ENCODE results near the gene CHCHD10.
A peak's percentile ranks its signal among the peaks of the same experiment; 100 is the strongest.

CHCHD10 gene

GRCh38 chr22:23767673-23768548 lies at the start of gene CHCHD10:
Gene CHCHD10, minus strand, starts transcription at chr22:23767972. Its CDS starts 98 bp downstream, at chr22:23767874.
- H3K4me3 Mint-ChIP-seq: peak within 1 kb of the TSS; percentile 87
- H3K27me3 Mint-ChIP-seq: no peaks in the 10 kb centered on the region
- no peaks in the 10 kb centered on the region for H3K36me3 Mint-ChIP-seq
- no peaks in the 10 kb centered on the region for H3K9me3 Mint-ChIP-seq (ENCODE audit: low read depth)
- H3K4me1 Mint-ChIP-seq (ENCODE audit: low read depth): peaks cover 47% of the 10 kb centered on the region
- peak within 1 kb of the TSS; percentile 70 for H3K27ac Mint-ChIP-seq

- H3K4me3 Mint-ChIP-seq: no peak overlapping the region
- no peaks in the 10 kb centered on the region for H3K27me3 Mint-ChIP-seq
- peaks cover 3% of the 10 kb centered on the region for H3K36me3 Mint-ChIP-seq
- no peak overlapping the region for H3K27ac Mint-ChIP-seq
- no peaks in the 10 kb centered on the region for H3K9me3 Mint-ChIP-seq (ENCODE audit: low read depth)
- H3K4me1 Mint-ChIP-seq (ENCODE audit: low read depth): peaks cover 4% of the 10 kb centered on the region
Measured at GRCh38 chr22:23817146-23817545, 49.4 kb upstream of the CHCHD10 start.

GRCh38 chr22:23816156-23816976 lies 48.6 kb upstream of the CHCHD10 start:
- H3K4me1 Mint-ChIP-seq (ENCODE audit: low read depth): peaks cover 4% of the 10 kb centered on the region
- H3K27ac Mint-ChIP-seq: no peak overlapping the region
- H3K36me3 Mint-ChIP-seq: peaks cover 5% of the 10 kb centered on the region
- no peak overlapping the region for H3K4me3 Mint-ChIP-seq
- no peaks in the 10 kb centered on the region for H3K9me3 Mint-ChIP-seq (ENCODE audit: low read depth)
- H3K27me3 Mint-ChIP-seq: no peaks in the 10 kb centered on the region

GRCh38 chr22:23815541-23816155 lies 47.9 kb upstream of the CHCHD10 start:
- H3K9me3 Mint-ChIP-seq (ENCODE audit: low read depth): no peaks in the 10 kb centered on the region
- peaks cover 3% of the 10 kb centered on the region for H3K4me1 Mint-ChIP-seq (ENCODE audit: low read depth)
- no peak overlapping the region for H3K27ac Mint-ChIP-seq
- no peak overlapping the region for H3K4me3 Mint-ChIP-seq
- peaks cover 8% of the 10 kb centered on the region for H3K36me3 Mint-ChIP-seq
- no peaks in the 10 kb centered on the region for H3K27me3 Mint-ChIP-seq

GRCh38 chr22:23812378-23812777 lies 44.6 kb upstream of the CHCHD10 start:
- H3K4me3 Mint-ChIP-seq: no peak overlapping the region
- peaks cover 10% of the 10 kb centered on the region for H3K36me3 Mint-ChIP-seq
- no peaks in the 10 kb centered on the region for H3K27me3 Mint-ChIP-seq
- H3K4me1 Mint-ChIP-seq (ENCODE audit: low read depth): no peaks in the 10 kb centered on the region
- no peaks in the 10 kb centered on the region for H3K9me3 Mint-ChIP-seq (ENCODE audit: low read depth)
- no peak overlapping the region for H3K27ac Mint-ChIP-seq

GRCh38 chr22:23806837-23807236 lies 39.1 kb upstream of the CHCHD10 start:
- no peaks in the 10 kb centered on the region for H3K4me1 Mint-ChIP-seq (ENCODE audit: low read depth)
- H3K4me3 Mint-ChIP-seq: no peak overlapping the region
- H3K36me3 Mint-ChIP-seq: peaks cover 7% of the 10 kb centered on the region
- H3K27ac Mint-ChIP-seq: no peak overlapping the region
- H3K9me3 Mint-ChIP-seq (ENCODE audit: low read depth): no peaks in the 10 kb centered on the region
- no peaks in the 10 kb centered on the region for H3K27me3 Mint-ChIP-seq

GRCh38 chr22:23804781-23805291 lies 37.1 kb upstream of the CHCHD10 start:
- no peaks in the 10 kb centered on the region for H3K27me3 Mint-ChIP-seq
- H3K9me3 Mint-ChIP-seq (ENCODE audit: low read depth): no peaks in the 10 kb centered on the region
- peaks cover 2% of the 10 kb centered on the region for H3K36me3 Mint-ChIP-seq
- no peak overlapping the region for H3K4me3 Mint-ChIP-seq
- no peaks in the 10 kb centered on the region for H3K4me1 Mint-ChIP-seq (ENCODE audit: low read depth)
- H3K27ac Mint-ChIP-seq: no peak overlapping the region

- Mint-ChIP-seq H3K27me3 (no peaks in the 10 kb centered on the region), H3K4me1 (ENCODE audit: low read depth) (no peaks in the 10 kb centered on the region), H3K27ac (no peak overlapping the region), H3K4me3 (no peak overlapping the region), H3K9me3 (ENCODE audit: low read depth) (no peaks in the 10 kb centered on the region), H3K36me3 (peaks cover 2% of the 10 kb centered on the region)
Measured at GRCh38 chr22:23803001-23803819, 35.4 kb upstream of the CHCHD10 start.

- Mint-ChIP-seq H3K27me3 (no peaks in the 10 kb centered on the region), H3K4me3 (no peak overlapping the region), H3K27ac (no peak overlapping the region), H3K9me3 (ENCODE audit: low read depth) (no peaks in the 10 kb centered on the region), H3K4me1 (ENCODE audit: low read depth) (no peaks in the 10 kb centered on the region), H3K36me3 (no peaks in the 10 kb centered on the region)
Measured at GRCh38 chr22:23801886-23802377, 34.2 kb upstream of the CHCHD10 start.

GRCh38 chr22:23801238-23801821 lies 33.6 kb upstream of the CHCHD10 start:
- H3K4me1 Mint-ChIP-seq (ENCODE audit: low read depth): no peaks in the 10 kb centered on the region
- no peak overlapping the region for H3K4me3 Mint-ChIP-seq
- no peak overlapping the region for H3K27ac Mint-ChIP-seq
- H3K9me3 Mint-ChIP-seq (ENCODE audit: low read depth): no peaks in the 10 kb centered on the region
- H3K27me3 Mint-ChIP-seq: no peaks in the 10 kb centered on the region
- no peaks in the 10 kb centered on the region for H3K36me3 Mint-ChIP-seq

GRCh38 chr22:23800297-23801237 lies 32.8 kb upstream of the CHCHD10 start:
- H3K4me1 Mint-ChIP-seq (ENCODE audit: low read depth): no peaks in the 10 kb centered on the region

GRCh38 chr22:23796461-23796860 lies 28.7 kb upstream of the CHCHD10 start:
- H3K4me3 Mint-ChIP-seq: no peak overlapping the region
- H3K4me1 Mint-ChIP-seq (ENCODE audit: low read depth): peaks cover 14% of the 10 kb centered on the region
- H3K36me3 Mint-ChIP-seq: no peaks in the 10 kb centered on the region
- H3K27ac Mint-ChIP-seq: no peak overlapping the region
- no peaks in the 10 kb centered on the region for H3K27me3 Mint-ChIP-seq
- no peaks in the 10 kb centered on the region for H3K9me3 Mint-ChIP-seq (ENCODE audit: low read depth)

More at GRCh38 chr22:23800297-23801237, 32.8 kb upstream of the CHCHD10 start:
- Mint-ChIP-seq H3K4me3 (no peak overlapping the region), H3K27me3 (no peaks in the 10 kb centered on the region), H3K36me3 (no peaks in the 10 kb centered on the region), H3K9me3 (ENCODE audit: low read depth) (no peaks in the 10 kb centered on the region), H3K27ac (peak overlapping the region; percentile 72)

- Mint-ChIP-seq H3K9me3 (ENCODE audit: low read depth) (no peaks in the 10 kb centered on the region), H3K4me1 (ENCODE audit: low read depth) (peaks cover 28% of the 10 kb centered on the region), H3K36me3 (no peaks in the 10 kb centered on the region), H3K27me3 (no peaks in the 10 kb centered on the region), H3K27ac (no peak overlapping the region), H3K4me3 (no peak overlapping the region)
Measured at GRCh38 chr22:23793326-23793725, 25.6 kb upstream of the CHCHD10 start.

All from activated naive CD8-positive, alpha-beta T cell (primary cell).